Inflammatory macrophage treated with lipopolysaccharide for 1 hour (primary cell): ENCODE measurements around the gene METTL24.

Source experiments
- DNase-seq, 2 donors: peaks; one replicate each; pipeline ENCODE4 v3.0.0-alpha.2; 2020 to 2022

The METTL24 gene

GRCh38 chr6:110357664-110358552 is at the start of gene METTL24:
Gene METTL24 (minus strand): TSS chr6:110358349. CDS start chr6:110358272, 77 bp downstream.
- DNase-seq = peak in 1 of 2 donors; percentile 20

- DNase-seq = peak; percentile 72 to 85
Observed at GRCh38 chr6:110404607-110405006, 46.5 kb upstream of the METTL24 start.

GRCh38 chr6:110401585-110402176 is 43.5 kb upstream of the METTL24 start:
- no peak for DNase-seq

GRCh38 chr6:110400208-110400607 is 42.1 kb upstream of the METTL24 start:
- DNase-seq = no peak

GRCh38 chr6:110399219-110400071 is 41.3 kb upstream of the METTL24 start:
- DNase-seq = peak in 1 of 2 donors; percentile 18

- DNase-seq = peak in 1 of 2 donors; percentile 12
Observed at GRCh38 chr6:110398778-110399177, 40.6 kb upstream of the METTL24 start.

- DNase-seq = no peak
Observed at GRCh38 chr6:110395221-110395620, 37.1 kb upstream of the METTL24 start.

- no peak for DNase-seq
Observed at GRCh38 chr6:110394409-110394808, 36.3 kb upstream of the METTL24 start.

GRCh38 chr6:110392727-110393126 is 34.6 kb upstream of the METTL24 start:
- no peak for DNase-seq

GRCh38 chr6:110390404-110390803 is 32.3 kb upstream of the METTL24 start:
- DNase-seq = no peak

GRCh38 chr6:110389689-110390382 is 31.7 kb upstream of the METTL24 start:
- no peak for DNase-seq

- no peak for DNase-seq
Observed at GRCh38 chr6:110387986-110388385, 29.8 kb upstream of the METTL24 start.

GRCh38 chr6:110385458-110385863 is 27.3 kb upstream of the METTL24 start:
- DNase-seq = no peak

GRCh38 chr6:110378552-110378951 is 20.4 kb upstream of the METTL24 start:
- no peak for DNase-seq

- DNase-seq = no peak
Observed at GRCh38 chr6:110369066-110369465, 10.9 kb upstream of the METTL24 start.

GRCh38 chr6:110368284-110368683 is 10.1 kb upstream of the METTL24 start:
- no peak for DNase-seq

- no peak for DNase-seq
Observed at GRCh38 chr6:110367825-110368224, 9.7 kb upstream of the METTL24 start.

GRCh38 chr6:110366975-110367374 is 8.8 kb upstream of the METTL24 start:
- DNase-seq = no peak

GRCh38 chr6:110366256-110366655 is 8.1 kb upstream of the METTL24 start:
- DNase-seq = no peak

- no peak for DNase-seq
Observed at GRCh38 chr6:110364364-110365105, 6.4 kb upstream of the METTL24 start.

GRCh38 chr6:110363748-110364147 is 5.6 kb upstream of the METTL24 start:
- DNase-seq = no peak

GRCh38 chr6:110360676-110361075 is 2.5 kb upstream of the METTL24 start:
- DNase-seq = no peak
